HG03139 (cell line): ENCODE data around the gene C1QTNF12.
"Not testable (repeated sequence)": the region's sequence is repeated elsewhere in the genome, so short reads cannot be mapped to it uniquely, and the experiment has no call there.

Source experiments
- ATAC-seq: cut with Tn5 transposase; IDR thresholded peaks from one replicate; pipeline ENCODE4 v1.9.1; 2021; ENCODE audit not compliant: unreplicated experiment

The C1QTNF12 gene

GRCh38 chr1:1259951-1260600 lies 13.6 kb upstream of the C1QTNF12 start:
- ATAC-seq: no peak

DNA sequence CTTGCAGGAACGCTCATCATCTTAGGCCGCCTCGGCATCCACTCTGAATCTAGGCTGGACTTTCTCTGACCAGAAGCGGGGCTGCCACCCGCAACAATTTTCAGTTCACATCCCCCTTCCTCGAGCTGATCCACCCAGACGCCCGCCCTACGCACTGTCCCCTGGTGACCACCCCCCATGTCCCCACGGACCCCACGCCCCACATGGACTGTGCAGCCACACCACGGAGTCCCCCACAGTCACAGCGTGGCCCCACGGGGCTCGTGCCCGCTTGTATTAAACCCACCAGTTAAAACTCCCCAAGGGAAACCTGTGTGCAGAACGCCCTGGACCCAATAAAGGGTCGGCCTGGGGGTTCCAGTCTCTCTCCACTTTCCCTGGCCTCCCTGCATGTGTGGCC lies 13.0 kb upstream of the C1QTNF12 start:
- no peak for ATAC-seq

GRCh38 chr1:1259119-1259488 lies 12.6 kb upstream of the C1QTNF12 start:
- no peak for ATAC-seq

GRCh38 chr1:1256956-1257871 lies 10.7 kb upstream of the C1QTNF12 start:
- no peak for ATAC-seq

DNA sequence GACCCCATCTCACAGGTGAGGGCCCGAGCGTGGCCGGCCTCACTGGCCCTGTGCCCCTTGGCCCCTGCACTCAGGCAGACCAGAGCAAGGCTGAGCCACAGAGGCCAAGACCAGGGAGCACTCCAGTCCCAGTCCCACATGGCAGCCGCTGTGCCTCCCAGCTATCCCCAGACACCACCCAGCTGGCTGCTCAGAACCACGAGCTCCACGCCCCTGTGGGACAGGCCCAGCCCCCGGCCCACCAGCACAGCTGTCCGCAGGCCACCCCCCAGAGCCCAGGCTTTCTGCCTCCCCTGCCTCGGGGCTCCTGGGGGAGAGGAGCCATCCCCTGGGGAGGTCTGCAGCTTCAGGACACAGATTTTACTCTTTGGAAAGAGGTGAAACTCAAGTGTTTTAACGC lies 9.1 kb upstream of the C1QTNF12 start:
- no peak for ATAC-seq

GRCh38 chr1:1255078-1255477 lies 8.6 kb upstream of the C1QTNF12 start:
- no peak for ATAC-seq

- ATAC-seq: no peak
These were observed 8.1 kb upstream of the C1QTNF12 start for GRCh38 chr1:1254667-1254998.

DNA sequence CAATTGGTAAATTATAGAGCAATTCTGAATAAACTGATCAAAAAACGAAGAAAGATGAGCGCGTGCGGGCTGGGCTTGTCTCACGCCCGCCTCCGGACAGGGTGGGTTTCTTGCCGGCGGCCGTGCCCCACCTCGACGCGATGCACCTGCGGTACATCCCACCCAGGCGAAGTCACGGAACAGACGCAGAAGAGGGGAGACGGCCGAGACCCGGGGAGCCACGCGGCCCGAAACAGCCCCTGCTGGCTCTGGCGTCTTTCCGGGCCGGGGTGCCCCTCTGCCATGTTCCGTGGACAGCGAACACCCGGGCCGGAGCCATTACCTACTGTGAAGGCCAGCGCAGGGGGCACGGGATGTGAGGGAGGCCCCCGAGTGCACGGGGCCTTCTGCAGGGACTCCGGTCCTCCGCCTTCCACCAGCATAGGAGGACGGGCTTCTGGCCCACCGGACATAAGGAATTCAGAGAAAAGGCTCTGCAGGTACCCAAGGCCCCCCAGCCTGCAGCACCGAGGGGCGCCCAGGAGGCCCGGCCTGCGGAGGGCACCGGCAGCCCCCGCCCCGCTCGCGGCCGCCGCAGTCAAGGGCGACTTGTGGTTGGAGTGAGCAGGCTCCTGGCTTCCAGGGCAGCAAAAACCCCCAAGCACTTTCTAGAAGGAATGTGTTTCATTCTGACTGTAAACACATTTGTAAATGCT lies 7.6 kb upstream of the C1QTNF12 start:
- no peak for ATAC-seq

GRCh38 chr1:1253314-1253713 lies 6.8 kb upstream of the C1QTNF12 start:
- ATAC-seq: no peak

- no peak for ATAC-seq
These were observed 4.3 kb upstream of the C1QTNF12 start for GRCh38 chr1:1250786-1251284.

DNA sequence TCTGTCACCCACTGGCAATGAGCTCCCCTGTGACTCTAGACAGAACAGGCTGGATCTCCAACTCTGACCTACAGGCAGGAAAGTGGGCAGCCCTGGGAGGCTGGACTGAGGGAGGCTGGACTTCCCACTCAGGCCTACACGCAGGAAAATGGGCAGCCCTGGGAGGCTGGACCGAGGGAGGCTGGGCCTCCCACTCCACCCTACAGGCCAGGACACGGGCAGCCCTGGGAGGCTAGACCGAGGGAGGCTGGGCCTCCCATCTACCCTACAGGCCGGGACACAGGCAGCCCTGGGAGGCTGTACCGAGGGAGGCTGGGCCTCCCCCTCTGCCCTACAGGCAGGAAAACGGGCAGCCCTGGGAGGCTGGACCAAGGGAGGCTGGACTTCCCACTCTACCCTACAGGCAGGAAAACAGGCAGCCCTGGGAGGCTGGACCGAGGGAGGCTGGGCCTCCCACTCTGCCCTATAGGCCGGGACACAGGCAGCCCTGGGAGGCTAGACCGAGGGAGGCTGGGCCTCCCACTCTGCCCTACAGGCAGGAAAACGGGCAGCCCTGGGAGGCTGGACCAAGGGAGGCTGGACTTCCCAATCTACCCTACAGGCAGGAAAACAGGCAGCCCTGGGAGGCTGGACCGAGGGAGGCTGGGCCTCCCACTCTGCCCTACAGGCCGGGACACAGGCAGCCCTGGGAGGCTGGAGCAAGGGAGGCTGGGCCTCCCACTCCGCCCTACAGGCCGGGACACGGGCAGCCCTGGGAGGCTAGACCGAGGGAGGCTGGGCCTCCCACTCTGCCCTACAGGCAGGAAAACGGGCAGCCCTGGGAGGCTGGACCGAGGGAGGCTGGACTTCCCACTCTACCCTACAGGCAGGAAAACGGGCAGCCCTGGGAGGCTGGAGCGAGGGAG lies 1.7 kb upstream of the C1QTNF12 start:
- not testable (repeated sequence) for ATAC-seq

DNA sequence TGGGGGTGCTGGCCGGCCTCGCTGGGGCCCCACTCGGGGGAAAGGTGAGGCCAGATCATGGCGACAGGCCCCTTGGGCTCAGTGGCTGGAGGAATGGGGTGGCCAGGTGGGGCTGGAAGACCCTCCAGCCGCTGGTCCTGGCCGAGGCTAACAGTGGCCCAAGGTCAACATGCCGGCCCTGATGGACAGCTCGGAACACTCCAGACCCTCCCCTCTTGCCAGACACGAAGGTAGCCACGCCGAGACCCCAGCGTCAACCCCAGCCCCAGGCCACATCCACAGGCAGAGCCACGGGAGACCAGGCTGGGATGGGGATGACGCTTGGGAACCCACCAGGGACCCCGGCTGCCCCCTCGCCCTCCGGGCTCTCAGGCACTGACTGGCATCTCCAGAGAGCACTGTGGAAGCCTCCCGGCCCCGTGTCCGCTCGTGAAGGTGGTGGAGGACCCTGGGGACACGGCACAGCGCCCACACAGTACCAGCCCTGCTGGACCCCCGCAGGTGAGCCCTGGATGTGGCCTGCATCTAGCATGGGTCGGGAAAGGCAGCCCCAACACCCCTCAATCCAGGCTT lies 905 bp upstream of the C1QTNF12 start:
- ATAC-seq: no peak

DNA sequence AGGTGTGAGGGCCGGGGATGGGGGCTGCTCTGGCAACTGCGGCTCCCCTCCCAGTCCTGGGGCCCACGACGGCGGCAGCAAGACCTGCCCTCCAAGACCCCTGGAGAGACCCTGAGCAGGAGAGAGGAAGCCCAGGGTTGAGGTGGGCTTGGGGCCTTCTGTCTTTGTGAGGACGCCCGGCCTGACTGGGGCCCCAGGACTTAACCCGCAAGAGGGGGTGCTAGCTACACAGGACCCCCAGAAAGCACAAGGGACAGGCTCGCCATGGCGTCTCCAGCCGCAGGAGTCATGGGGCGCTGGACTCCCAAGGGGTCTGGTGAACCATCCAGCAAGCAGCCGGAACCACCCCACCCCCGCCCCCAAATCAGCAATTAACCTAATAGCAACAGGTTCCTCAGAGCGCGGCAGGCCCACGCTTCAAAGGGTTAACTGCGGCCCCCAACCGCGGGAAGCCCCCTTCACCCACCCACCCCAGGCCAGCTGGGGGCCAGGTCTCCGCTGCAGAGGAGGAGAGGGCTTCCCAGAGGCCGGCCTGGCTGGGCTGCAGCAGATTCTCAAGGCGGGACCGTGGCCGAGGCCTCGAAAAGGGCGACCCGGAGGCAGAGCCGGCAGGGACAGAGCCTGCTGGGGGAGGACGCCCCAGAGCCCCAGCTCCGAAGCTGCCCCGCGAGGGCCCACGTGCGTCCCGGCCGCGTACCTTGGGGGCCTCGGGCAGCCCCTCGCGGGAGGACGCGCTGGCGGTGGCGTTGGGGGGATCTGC lies 525 bp downstream of the C1QTNF12 start:
- ATAC-seq: no peak

- ATAC-seq: no peak
These were observed 1.2 kb downstream of the C1QTNF12 start for GRCh38 chr1:1245178-1245816.

GRCh38 chr1:1244192-1244811 lies 2.2 kb downstream of the C1QTNF12 start:
- no peak for ATAC-seq

GRCh38 chr1:1243807-1244191 lies 2.7 kb downstream of the C1QTNF12 start:
- ATAC-seq: no peak

- ATAC-seq: no peak
These were observed 3.3 kb downstream of the C1QTNF12 start for GRCh38 chr1:1243266-1243660.

- ATAC-seq: no peak
These were observed 3.9 kb downstream of the C1QTNF12 start for GRCh38 chr1:1242461-1243265.
